Measurements from ENCODE around the gene TNFAIP8L2. TPM values are rescaled to one million over a fixed set of nuclear protein-coding genes. Genes with fewer than 3 reads are reported as not detected.

Gene TNFAIP8L2
- total RNA-seq, 1 experiment from 2014 or later: not detected

DNA sequence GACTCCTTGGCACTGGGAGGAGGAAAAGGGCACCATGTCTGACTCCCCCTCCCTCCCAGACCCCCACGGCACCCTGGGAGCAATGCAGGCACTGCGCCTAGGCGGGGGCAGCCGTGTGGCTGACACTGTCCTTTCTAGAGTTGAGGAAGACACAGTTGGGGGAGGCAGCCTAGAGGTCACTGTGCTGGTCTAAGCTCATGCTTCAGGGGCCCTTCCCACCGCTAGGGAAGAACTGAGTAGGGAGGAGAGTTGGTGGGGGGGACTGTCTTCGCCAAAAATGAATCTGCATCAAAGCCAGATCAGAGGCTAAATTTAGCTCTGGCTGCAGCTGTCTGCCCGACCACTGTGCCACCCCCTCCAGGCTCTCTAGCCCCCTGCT, 13.4 kb upstream of the TNFAIP8L2 start:
- TF ChIP-seq EZH2 (IDR thresholded peaks at IDR 0.05; ENCODE audit: borderline replicate concordance, low read depth, low read length, poor library complexity, severe bottlenecking): no peak
- TF ChIP-seq, protein P1, sequence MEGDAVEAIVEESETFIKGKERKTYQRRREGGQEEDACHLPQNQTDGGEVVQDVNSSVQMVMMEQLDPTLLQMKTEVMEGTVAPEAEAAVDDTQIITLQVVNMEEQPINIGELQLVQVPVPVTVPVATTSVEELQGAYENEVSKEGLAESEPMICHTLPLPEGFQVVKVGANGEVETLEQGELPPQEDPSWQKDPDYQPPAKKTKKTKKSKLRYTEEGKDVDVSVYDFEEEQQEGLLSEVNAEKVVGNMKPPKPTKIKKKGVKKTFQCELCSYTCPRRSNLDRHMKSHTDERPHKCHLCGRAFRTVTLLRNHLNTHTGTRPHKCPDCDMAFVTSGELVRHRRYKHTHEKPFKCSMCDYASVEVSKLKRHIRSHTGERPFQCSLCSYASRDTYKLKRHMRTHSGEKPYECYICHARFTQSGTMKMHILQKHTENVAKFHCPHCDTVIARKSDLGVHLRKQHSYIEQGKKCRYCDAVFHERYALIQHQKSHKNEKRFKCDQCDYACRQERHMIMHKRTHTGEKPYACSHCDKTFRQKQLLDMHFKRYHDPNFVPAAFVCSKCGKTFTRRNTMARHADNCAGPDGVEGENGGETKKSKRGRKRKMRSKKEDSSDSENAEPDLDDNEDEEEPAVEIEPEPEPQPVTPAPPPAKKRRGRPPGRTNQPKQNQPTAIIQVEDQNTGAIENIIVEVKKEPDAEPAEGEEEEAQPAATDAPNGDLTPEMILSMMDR (conservative IDR thresholded peaks at IDR 0.05; ENCODE audit: low read depth, low read length): no peak
- Histone ChIP-seq H3K4me3 (ENCODE audit: low read depth, low read length, poor library complexity, severe bottlenecking) (no peak overlapping the region), H3K4me1 (ENCODE audit: insufficient read depth, low read length, poor library complexity, severe bottlenecking) (peaks cover 9% of the 10 kb centered on the region), H3K9me3 (ENCODE audit: low read depth, low read length, poor library complexity, severe bottlenecking) (no peaks in the 10 kb centered on the region), H3K36me3 (ENCODE audit: insufficient read depth, low read length, poor library complexity, severe bottlenecking) (no peaks in the 10 kb centered on the region), H3K27ac (ENCODE audit: low read depth, low read length, poor library complexity, severe bottlenecking) (no peak overlapping the region), H3K27me3 (replicated peaks; ENCODE audit: insufficient read depth, low read depth, low read length, poor library complexity) (no peaks in the 10 kb centered on the region)
- BruUV-seq (replicated peaks): no TSS peak
- intact Hi-C loops (cut with micrococcal nuclease; ENCODE audit: unreplicated experiment): no loop called here
- DNase-seq (ENCODE audit: low spot score): no peak
- POLR2A ChIA-PET (ENCODE audit: low non-redundant PET): no interaction called here
- CTCF ChIA-PET: interaction anchor here (0.5 kb wide), 1 partner anchor 168 kb away, joined by 3 read pairs; the partner anchor contains the start of gene CERS2

- ChIA-PET POLR2A (ENCODE audit: low non-redundant PET) (no interaction called here), CTCF (no interaction called here)
- Histone ChIP-seq H3K27ac (ENCODE audit: low read depth, low read length, poor library complexity, severe bottlenecking) (no peak overlapping the region), H3K4me1 (ENCODE audit: insufficient read depth, low read length, poor library complexity, severe bottlenecking) (peaks cover 9% of the 10 kb centered on the region), H3K4me3 (ENCODE audit: low read depth, low read length, poor library complexity, severe bottlenecking) (no peak overlapping the region), H3K27me3 (replicated peaks; ENCODE audit: insufficient read depth, low read depth, low read length, poor library complexity) (no peaks in the 10 kb centered on the region), H3K9me3 (ENCODE audit: low read depth, low read length, poor library complexity, severe bottlenecking) (no peaks in the 10 kb centered on the region), H3K36me3 (ENCODE audit: insufficient read depth, low read length, poor library complexity, severe bottlenecking) (no peaks in the 10 kb centered on the region)
- BruUV-seq (replicated peaks): no TSS peak
- no peak for DNase-seq (ENCODE audit: low spot score)
- intact Hi-C loops (cut with micrococcal nuclease; ENCODE audit: unreplicated experiment): no loop called here
- TF ChIP-seq, protein P1 (conservative IDR thresholded peaks at IDR 0.05; ENCODE audit: low read depth, low read length): no peak
- no peak for TF ChIP-seq EZH2 (IDR thresholded peaks at IDR 0.05; ENCODE audit: borderline replicate concordance, low read depth, low read length, poor library complexity, severe bottlenecking)
These were observed 12.5 kb upstream of the TNFAIP8L2 start for GRCh38 chr1:151143986-151144385.

- BruUV-seq (replicated peaks): no TSS peak
- H3K27me3 ChIP-seq (replicated peaks; ENCODE audit: insufficient read depth, low read depth, low read length, poor library complexity): no peaks in the 10 kb centered on the region
- H3K27ac ChIP-seq (ENCODE audit: low read depth, low read length, poor library complexity, severe bottlenecking): no peak overlapping the region
- DNase-seq (ENCODE audit: low spot score): no peak
- POLR2A ChIA-PET (ENCODE audit: low non-redundant PET): no interaction called here
- no peak overlapping the region for H3K4me3 ChIP-seq (ENCODE audit: low read depth, low read length, poor library complexity, severe bottlenecking)
- intact Hi-C loops (cut with micrococcal nuclease; ENCODE audit: unreplicated experiment): no loop called here
- H3K9me3 ChIP-seq (ENCODE audit: low read depth, low read length, poor library complexity, severe bottlenecking): no peaks in the 10 kb centered on the region
- H3K4me1 ChIP-seq (ENCODE audit: insufficient read depth, low read length, poor library complexity, severe bottlenecking): peaks cover 9% of the 10 kb centered on the region
- no peak for TF ChIP-seq EZH2 (IDR thresholded peaks at IDR 0.05; ENCODE audit: borderline replicate concordance, low read depth, low read length, poor library complexity, severe bottlenecking)
- TF ChIP-seq, protein P1 (conservative IDR thresholded peaks at IDR 0.05; ENCODE audit: low read depth, low read length): no peak
- CTCF ChIA-PET: no interaction called here
- H3K36me3 ChIP-seq (ENCODE audit: insufficient read depth, low read length, poor library complexity, severe bottlenecking): no peaks in the 10 kb centered on the region
These were observed 11.8 kb upstream of the TNFAIP8L2 start for GRCh38 chr1:151144474-151145303.

All from A673 (cell line).